Natural killer cell (primary cell): ENCODE data around the gene SAMD4A. TPM values are rescaled to one million over a fixed set of nuclear protein-coding genes. Genes with fewer than 3 reads are reported as not detected.

Source experiments
- ATAC-seq, 3 donors: fragments of 150-1000 bp in 2 of 3; fragments of 200-7000 bp in 1 of 3; cut with Tn5 transposase; 1 replicate in 1 of 3; 2 replicates in 2 of 3; pipeline ENCODE4 v1.10.0; 2021; ENCODE audit warnings: mild to moderate bottlenecking in 2 of 3, moderate library complexity in 2 of 3
- DNase-seq, 2 donors: peaks; one replicate each; pipeline versions ENCODE4 v3.0.0 to v3.0.0-alpha.2; 2013 to 2021; ENCODE audit warnings: mixed read lengths in 1 of 2
- H3K27ac ChIP-seq: one replicate; pipeline ENCODE4 v1.5.1; 2013; ENCODE audit warnings: mild to moderate bottlenecking, low read length
- H3K27me3 ChIP-seq: one replicate; pipeline ENCODE4 v1.6.1; 2013; ENCODE audit warnings: low read length; ENCODE audit not compliant: control insufficient read depth, insufficient read depth
- H3K36me3 ChIP-seq: one replicate; pipeline ENCODE4 v1.6.1; 2013; ENCODE audit warnings: low read length; ENCODE audit not compliant: control insufficient read depth, insufficient read depth
- H3K4me1 ChIP-seq: one replicate; pipeline ENCODE4 v1.6.1; 2013; ENCODE audit warnings: low read length; ENCODE audit not compliant: control insufficient read depth, insufficient read depth
- H3K4me3 ChIP-seq: one replicate; pipeline ENCODE4 v1.5.1; 2013; ENCODE audit warnings: low read length
- H3K9me3 ChIP-seq: one replicate; pipeline ENCODE4 v1.6.1; 2013; ENCODE audit warnings: low read length; ENCODE audit not compliant: control insufficient read depth, insufficient read depth
- H3K27ac Mint-ChIP-seq, 2 donors: one replicate each; pipeline ENCODE4 v1.8.0; 2022; ENCODE audit warnings: mild to moderate bottlenecking in 2 of 2, mixed read lengths in 2 of 2, moderate library complexity in 1 of 2
- H3K27me3 Mint-ChIP-seq, 2 donors: one replicate each; pipeline ENCODE4 v1.8.0; 2022; ENCODE audit warnings: low read depth in 2 of 2, mixed read lengths in 2 of 2
- H3K36me3 Mint-ChIP-seq: one replicate; pipeline ENCODE4 v1.8.0; 2022; ENCODE audit warnings: mixed read lengths
- H3K4me1 Mint-ChIP-seq, 2 donors: one replicate each; pipeline ENCODE4 v1.8.0; 2022; ENCODE audit warnings: mixed read lengths in 2 of 2
- H3K4me3 Mint-ChIP-seq: one replicate; pipeline ENCODE4 v1.8.0; 2022; ENCODE audit warnings: mild to moderate bottlenecking, moderate library complexity, mixed read lengths
- H3K9me3 Mint-ChIP-seq, 2 donors: one replicate each; pipeline ENCODE4 v1.8.0; 2022; ENCODE audit warnings: mixed read lengths in 2 of 2
- WGBS: methylation state at CpG from one replicate; pipeline ENCODE4 v1.1.7; 2013; ENCODE audit warnings: missing lambda C conversion rate; ENCODE audit not compliant: insufficient coverage; 5-methylcytosine and 5-hydroxymethylcytosine counted together
- intact Hi-C: fragments of 100-400 bp; cut with micrococcal nuclease; formaldehyde crosslinking; loops from one replicate; pipeline ENCODE4 v1.14.2; 2022
- total RNA-seq, 4 donors: library from RNA; stranded (reverse); fragments of 120-200 nt in 1 of 4; gene quantifications; one replicate each; pipeline versions ENCODE4 v1.2.3 to v1.2.4, GENCODE V29; 2013 to 2022
- TF ChIP-seq, protein P1 (sequence below): fragments of 200-600 bp; IDR thresholded peaks from one replicate; pipeline ENCODE4 v1.8.0; 2022; ENCODE audit warnings: antibody characterized with exemption

SAMD4A gene
- total RNA-seq, 3 donors from 2014 or later (not counting 1 experiment from before 2014, with no cell fraction given), result 0.70 to 1.6 (median 1.4) TPM

GRCh38 chr14:54766276-54767138, 199.6 kb downstream of the SAMD4A start:
- Histone ChIP-seq H3K27me3 (peaks cover 3% of the 10 kb centered on the region), H3K4me1 (no peaks in the 10 kb centered on the region), H3K27ac (no peak overlapping the region), H3K9me3 (no peaks in the 10 kb centered on the region), H3K36me3 (no peaks in the 10 kb centered on the region), H3K4me3 (no peak overlapping the region)
- no peak for ATAC-seq
- no peaks in the 10 kb centered on the region for H3K4me1 Mint-ChIP-seq
- peaks cover 35 to 59% of the 10 kb centered on the region in 2 donors for H3K27me3 Mint-ChIP-seq
- 62% methylated on average over 18 of the region's 18 CpGs for WGBS
- intact Hi-C loops, result no loop called here
- H3K27ac Mint-ChIP-seq, result no peak overlapping the region
- H3K36me3 Mint-ChIP-seq, result no peaks in the 10 kb centered on the region
- H3K9me3 Mint-ChIP-seq, result no peaks in the 10 kb centered on the region
- TF ChIP-seq, protein P1, sequence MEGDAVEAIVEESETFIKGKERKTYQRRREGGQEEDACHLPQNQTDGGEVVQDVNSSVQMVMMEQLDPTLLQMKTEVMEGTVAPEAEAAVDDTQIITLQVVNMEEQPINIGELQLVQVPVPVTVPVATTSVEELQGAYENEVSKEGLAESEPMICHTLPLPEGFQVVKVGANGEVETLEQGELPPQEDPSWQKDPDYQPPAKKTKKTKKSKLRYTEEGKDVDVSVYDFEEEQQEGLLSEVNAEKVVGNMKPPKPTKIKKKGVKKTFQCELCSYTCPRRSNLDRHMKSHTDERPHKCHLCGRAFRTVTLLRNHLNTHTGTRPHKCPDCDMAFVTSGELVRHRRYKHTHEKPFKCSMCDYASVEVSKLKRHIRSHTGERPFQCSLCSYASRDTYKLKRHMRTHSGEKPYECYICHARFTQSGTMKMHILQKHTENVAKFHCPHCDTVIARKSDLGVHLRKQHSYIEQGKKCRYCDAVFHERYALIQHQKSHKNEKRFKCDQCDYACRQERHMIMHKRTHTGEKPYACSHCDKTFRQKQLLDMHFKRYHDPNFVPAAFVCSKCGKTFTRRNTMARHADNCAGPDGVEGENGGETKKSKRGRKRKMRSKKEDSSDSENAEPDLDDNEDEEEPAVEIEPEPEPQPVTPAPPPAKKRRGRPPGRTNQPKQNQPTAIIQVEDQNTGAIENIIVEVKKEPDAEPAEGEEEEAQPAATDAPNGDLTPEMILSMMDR, result no peak
- no peak for DNase-seq
- no peak overlapping the region for H3K4me3 Mint-ChIP-seq

DNA sequence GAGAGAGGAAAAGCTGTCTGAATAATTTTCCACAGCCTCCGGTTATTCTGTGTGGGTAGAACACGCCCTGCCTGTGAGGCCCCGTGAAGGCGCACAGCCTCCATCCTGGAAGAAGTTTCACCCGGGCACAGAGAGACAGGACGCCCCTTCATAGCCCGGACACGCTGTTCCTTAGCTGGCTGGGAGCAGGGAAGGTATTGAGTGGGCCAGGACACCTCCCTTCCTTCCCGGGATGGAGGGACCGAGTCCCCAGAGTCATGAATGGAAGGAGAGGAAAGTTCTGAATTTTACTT, 200.2 kb downstream of the SAMD4A start:
- no peaks in the 10 kb centered on the region for H3K9me3 Mint-ChIP-seq
- no peaks in the 10 kb centered on the region for H3K4me1 ChIP-seq
- no peak overlapping the region for H3K4me3 ChIP-seq
- no peak overlapping the region for H3K27ac Mint-ChIP-seq
- no peak overlapping the region for H3K27ac ChIP-seq
- ATAC-seq (no peak), DNase-seq (no peak)
- no peaks in the 10 kb centered on the region for H3K36me3 ChIP-seq
- intact Hi-C loops, result no loop called here
- WGBS, result 69% methylated on average over 10 of the region's 10 CpGs
- H3K36me3 Mint-ChIP-seq, result no peaks in the 10 kb centered on the region
- no peaks in the 10 kb centered on the region for H3K4me1 Mint-ChIP-seq
- peaks cover 33 to 63% of the 10 kb centered on the region in 2 donors for H3K27me3 Mint-ChIP-seq
- no peak overlapping the region for H3K4me3 Mint-ChIP-seq
- TF ChIP-seq, protein P1, result no peak
- H3K27me3 ChIP-seq, result peaks cover 3% of the 10 kb centered on the region
- no peaks in the 10 kb centered on the region for H3K9me3 ChIP-seq

DNA sequence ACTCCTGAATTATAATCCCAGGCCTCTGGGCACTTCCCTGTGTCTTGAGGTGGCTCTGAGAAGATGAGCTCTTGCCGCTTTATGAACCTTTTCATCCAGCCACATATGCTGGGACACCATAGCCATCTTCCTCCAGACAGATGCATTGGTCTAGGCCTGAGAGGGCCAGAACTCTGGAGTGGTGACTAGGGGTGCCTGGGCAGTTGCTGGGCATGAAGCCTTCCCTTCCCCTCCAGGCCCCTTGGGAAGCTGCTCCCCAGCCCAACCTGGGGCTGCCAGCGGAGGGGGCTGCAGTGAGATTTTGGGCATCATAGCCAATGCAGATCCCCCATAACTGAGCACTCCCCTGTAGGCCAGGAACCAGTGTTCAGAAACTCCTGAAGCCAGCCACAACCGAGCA, 200.5 kb downstream of the SAMD4A start:
- no peaks in the 10 kb centered on the region for H3K9me3 ChIP-seq
- TF ChIP-seq, protein P1, result no peak
- H3K36me3 Mint-ChIP-seq, result no peaks in the 10 kb centered on the region
- no peaks in the 10 kb centered on the region for H3K9me3 Mint-ChIP-seq
- no peaks in the 10 kb centered on the region for H3K36me3 ChIP-seq
- WGBS, result 96% methylated on average over 3 of the region's 3 CpGs
- H3K4me3 Mint-ChIP-seq, result no peak overlapping the region
- H3K4me1 Mint-ChIP-seq, result no peaks in the 10 kb centered on the region
- ATAC-seq (no peak), DNase-seq (no peak)
- H3K27me3 ChIP-seq, result peaks cover 7% of the 10 kb centered on the region
- H3K27ac Mint-ChIP-seq, result no peak overlapping the region
- H3K27me3 Mint-ChIP-seq, result peaks cover 36 to 67% of the 10 kb centered on the region in 2 donors
- H3K4me3 ChIP-seq, result no peak overlapping the region
- H3K4me1 ChIP-seq, result no peaks in the 10 kb centered on the region
- no peak overlapping the region for H3K27ac ChIP-seq
- intact Hi-C loops, result no loop called here
